Hepatic stellate cell (primary cell): ENCODE data around the gene ZNF541.

Source experiments
- DNase-seq: peaks from one replicate; pipeline ENCODE4 v3.0.0; 2011; ENCODE audit warnings: low spot score

The ZNF541 gene

GRCh38 chr19:47544476-47544875, 28.5 kb downstream of the ZNF541 start:
- DNase-seq = no peak

- DNase-seq = no peak
Observed at GRCh38 chr19:47544075-47544474, 28.9 kb downstream of the ZNF541 start.

- peak; percentile 74 for DNase-seq
Observed at GRCh38 chr19:47542030-47542475, 30.9 kb downstream of the ZNF541 start.

- no peak for DNase-seq
Observed at GRCh38 chr19:47541518-47541917, 31.4 kb downstream of the ZNF541 start.

- peak; percentile 50 for DNase-seq
Observed at GRCh38 chr19:47540748-47541147, 32.2 kb downstream of the ZNF541 start.

GRCh38 chr19:47539747-47540311, 33.1 kb downstream of the ZNF541 start:
- no peak for DNase-seq

- no peak for DNase-seq
Observed at GRCh38 chr19:47538812-47539211, 34.1 kb downstream of the ZNF541 start.

- DNase-seq = no peak
Observed at GRCh38 chr19:47537493-47537892, 35.5 kb downstream of the ZNF541 start.

GRCh38 chr19:47534628-47535027, 38.3 kb downstream of the ZNF541 start:
- no peak for DNase-seq

- no peak for DNase-seq
Observed at GRCh38 chr19:47531640-47532387, 41.1 kb downstream of the ZNF541 start.

GRCh38 chr19:47529018-47529742, 43.8 kb downstream of the ZNF541 start:
- no peak for DNase-seq

GRCh38 chr19:47526798-47527197, 46.1 kb downstream of the ZNF541 start:
- no peak for DNase-seq

GRCh38 chr19:47523473-47523872, 49.5 kb downstream of the ZNF541 start:
- DNase-seq = no peak
